Heart right ventricle (tissue), 16 donors: Measurements from ENCODE around the gene INTS15. TPM values are rescaled to one million over a fixed set of nuclear protein-coding genes. Genes with fewer than 3 reads are reported as not detected.

ENCODE experiments used
- ATAC-seq, 8 donors: fragments of 200-7000 bp; cut with Tn5 transposase; one replicate each; pipeline ENCODE4 v1.9.1; 2020; ENCODE audit warnings: mild to moderate bottlenecking in 8 of 8, moderate library complexity in 8 of 8, moderate number of reproducible peaks in 1 of 8
- DNase-seq, 2 donors: peaks; one replicate each; pipeline ENCODE4 v3.0.0-alpha.2; 2020
- H3K27ac ChIP-seq, 10 donors: fragments of 200-600 bp; sonication (generic) in 2 of 10; one replicate each; pipeline versions ENCODE4 v1.5.0 to v1.8.0; 2020 to 2022; ENCODE audit warnings: mild to moderate bottlenecking in 3 of 10
- H3K27me3 ChIP-seq, 7 donors: fragments of 200-600 bp; one replicate each; pipeline ENCODE4 v1.8.0; 2021 to 2022; ENCODE audit warnings: mild to moderate bottlenecking in 2 of 7
- H3K36me3 ChIP-seq, 9 donors: fragments of 200-600 bp; sonication (generic) in 1 of 9; one replicate each; pipeline versions ENCODE4 v1.5.0 to v1.8.0; 2020 to 2022; ENCODE audit warnings: mild to moderate bottlenecking in 2 of 9
- H3K4me1 ChIP-seq, 9 donors: fragments of 200-600 bp; sonication (generic) in 1 of 9; one replicate each; pipeline versions ENCODE4 v1.5.0 to v1.8.0; 2020 to 2022; ENCODE audit warnings: mild to moderate bottlenecking in 4 of 9
- H3K4me3 ChIP-seq, 10 donors: fragments of 200-600 bp; sonication (generic) in 2 of 10; one replicate each; pipeline versions ENCODE4 v1.5.0 to v1.8.0; 2020 to 2022; ENCODE audit warnings: mild to moderate bottlenecking in 7 of 10, moderate library complexity in 2 of 10
- H3K9me3 ChIP-seq, 11 donors: fragments of 200-600 bp in 10 of 11; sonication (generic) in 2 of 11; one replicate each; pipeline versions ENCODE4 v1.5.0 to v1.8.0; 2013 to 2022; ENCODE audit warnings: mild to moderate bottlenecking in 2 of 11, control low read depth in 1 of 11, moderate library complexity in 1 of 11
- CTCF ChIP-seq, 9 donors: fragments of 200-600 bp; sonication (generic) in 2 of 9; IDR thresholded peaks; one replicate each; pipeline versions ENCODE4 v1.5.0 to v1.8.0; 2021 to 2022; ENCODE audit warnings: antibody characterized with exemption in 9 of 9, mild to moderate bottlenecking in 5 of 9, moderate library complexity in 1 of 9
- whole genome bisulfite sequencing, 2 donors: extraction: QIAGEN DNeasy Blood & Tissue Kit; methylation state at CpG; one replicate each; pipeline ENCODE4 v1.1.7; 2013; ENCODE audit warnings: inconsistent platforms in 1 of 2; 5-methylcytosine and 5-hydroxymethylcytosine counted together
- intact Hi-C, 10 donors: fragments of 100-400 bp; cut with DNase I; formaldehyde crosslinking; loops; one replicate each; pipeline versions ENCODE4 v1.11.1 to v1.14.2; 2022
- polyA plus RNA-seq, 2 donors: library from polyadenylated mRNA; stranded (reverse); fragments of 200-250 nt; gene quantifications; one replicate each; pipeline ENCODE4 v1.2.3, GENCODE V29; 2013
- total RNA-seq, 10 donors: library from RNA; stranded (reverse); fragmentation: NEBNext Ultra II Directional in 3 of 10; extraction: Animal tissue kit (Norgen Biotek cat#: 25700) in 3 of 10; gene quantifications; one replicate each; pipeline versions ENCODE4 v1.2.1 to v1.2.4, GENCODE V29; 2021 to 2023
- donor health status: Arrhythmogenic right ventricular cardiomyopathy.
- donor health status: ischemic (EF 13 %, LVEDD 7.1; RV severe dilation, severe dysfunction).
- donor health status: healthy with polysubstance abuse.
- donor health status: DM: no; HTN: yes; CAD: no.
- donor health status: DM: no; HTN: no; CAD: no.
- donor health status: ischemic (EF 25% LVEDD 6.9; RV normal size, moderate dysfunction).
- donor health status: ischemic (EF 25% LVEDD 5.7; RV mildly dilated, moderate dysfunction).
- donor health status: healthy.
- donor health status: DM: yes; HTN: yes; CAD: no.
- donor health status: Ischemic cardiomyopathy.
- donor health status: ischemic (EF 35%, LVEDD 5.7; RV mildly dilated, moderate dysfunction).
- donor health status: nonischemic (EF 11% LVEDD 7.7; RV severe dilation, severe dysfunction).
- donor health status: DM: yes; HTN: yes; CAD: no.
- donor health status: PGD.
- donor health status: ischemic (EF 29% LVEDD 5.4; RV normal size, mild dysfunction).
- donor health status: nonischemic (EF 23%, LVEDD 6.1; RV moderate dilation, normal function).

Gene INTS15
- total and polyA plus RNA-seq, 12 donors: 9.8 to 22.0 (median 13.4) TPM

- Histone ChIP-seq H3K27me3 (no peaks in the 10 kb centered on the region), H3K36me3 (peaks cover 6 to 82% (median 20%) of the 10 kb centered on the region in 9 donors), H3K4me3 (no peak overlapping the region), H3K27ac (no peak overlapping the region), H3K4me1 (peaks cover 0 to 4% (median 0%) of the 10 kb centered on the region in 9 donors), H3K9me3 (peaks cover 0 to 20% (median 0%) of the 10 kb centered on the region in 11 donors)
- DNase-seq: no peak
- ATAC-seq: no peak
- intact Hi-C loops: no loop called here
- 97 to 98% methylated on average over 32 of the region's 32 CpGs for WGBS, 2 donors
- no peak for TF ChIP-seq CTCF (IDR thresholded peaks at IDR 0.05)
Measured at GRCh38 chr7:6651851-6652445, 62.1 kb downstream of the INTS15 start.

- Histone ChIP-seq H3K4me3 (no peak overlapping the region), H3K36me3 (peaks cover 6 to 76% (median 20%) of the 10 kb centered on the region in 9 donors), H3K4me1 (peaks cover 0 to under 1% (median 0%) of the 10 kb centered on the region in 9 donors), H3K27ac (no peak overlapping the region), H3K9me3 (peaks cover 0 to 20% (median 0%) of the 10 kb centered on the region in 11 donors), H3K27me3 (no peaks in the 10 kb centered on the region)
- intact Hi-C loops: no loop called here
- no peak for TF ChIP-seq CTCF (IDR thresholded peaks at IDR 0.05)
- DNase-seq: no peak
- no peak for ATAC-seq
- 96% methylated on average over 68 to 75 of the region's 75 CpGs for WGBS, 2 donors
Measured at GRCh38 chr7:6652446-6653011, 62.7 kb downstream of the INTS15 start.

- peaks cover 6 to 68% (median 20%) of the 10 kb centered on the region in 9 donors for H3K36me3 ChIP-seq
- TF ChIP-seq CTCF (IDR thresholded peaks at IDR 0.05): no peak
- WGBS, 2 donors: 91 to 94% methylated on average over 115 to 146 of the region's 146 CpGs
Measured at GRCh38 chr7:6653071-6654003, 63.5 kb downstream of the INTS15 start.

GRCh38 chr7:6654113-6654841, 64.5 kb downstream of the INTS15 start:
- no peak for TF ChIP-seq CTCF (IDR thresholded peaks at IDR 0.05)
- DNase-seq: no peak
- peaks cover 6 to 59% (median 20%) of the 10 kb centered on the region in 9 donors for H3K36me3 ChIP-seq
- 93 to 94% methylated on average over 79 to 94 of the region's 94 CpGs for WGBS, 2 donors
- H3K9me3 ChIP-seq: peaks cover 0 to 20% (median 0%) of the 10 kb centered on the region in 11 donors
- no peak overlapping the region for H3K27ac ChIP-seq
- no peaks in the 10 kb centered on the region for H3K27me3 ChIP-seq
- H3K4me1 ChIP-seq: no peaks in the 10 kb centered on the region
- intact Hi-C loops: no loop called here
- no peak for ATAC-seq
- H3K4me3 ChIP-seq: no peak overlapping the region

More at GRCh38 chr7:6653071-6654003, 63.5 kb downstream of the INTS15 start:
- ATAC-seq (no peak), DNase-seq (no peak)
- intact Hi-C loops: no loop called here
- Histone ChIP-seq H3K4me1 (no peaks in the 10 kb centered on the region), H3K9me3 (peaks cover 0 to 20% (median 0%) of the 10 kb centered on the region in 11 donors), H3K27me3 (no peaks in the 10 kb centered on the region), H3K4me3 (no peak overlapping the region), H3K27ac (no peak overlapping the region)
